Measurements from ENCODE around the gene SLC25A33. TPM values are rescaled to one million over a fixed set of nuclear protein-coding genes. Genes with fewer than 3 reads are reported as not detected.
"Not testable (repeated sequence)": the region's sequence is repeated elsewhere in the genome, so short reads cannot be mapped to it uniquely, and the experiment has no call there.

The SLC25A33 gene
- total RNA-seq, result 1 to 10 TPM; 5.6 TPM
- long read RNA-seq, transcript SLC25A33-201 (7 exons, 3,854 nt), result major isoform, 9 of 17 reads
- long read RNA-seq, partial matches to known transcripts, result 1 of 17 reads
- long read RNA-seq, other reads (novel, unspliced or antisense), result 7 of 17 reads

GRCh38 chr1:9539165-9539828 is at the start of gene SLC25A33:
Gene SLC25A33, plus strand, starts transcription at chr1:9539465. Its CDS starts 227 bp downstream, at chr1:9539692.
- DNase-seq (peak; percentile 97 to 98), ATAC-seq (peak; percentile 87)
- intact Hi-C loops (cut with DNase I, micrococcal nuclease), result no loop called here

DNA sequence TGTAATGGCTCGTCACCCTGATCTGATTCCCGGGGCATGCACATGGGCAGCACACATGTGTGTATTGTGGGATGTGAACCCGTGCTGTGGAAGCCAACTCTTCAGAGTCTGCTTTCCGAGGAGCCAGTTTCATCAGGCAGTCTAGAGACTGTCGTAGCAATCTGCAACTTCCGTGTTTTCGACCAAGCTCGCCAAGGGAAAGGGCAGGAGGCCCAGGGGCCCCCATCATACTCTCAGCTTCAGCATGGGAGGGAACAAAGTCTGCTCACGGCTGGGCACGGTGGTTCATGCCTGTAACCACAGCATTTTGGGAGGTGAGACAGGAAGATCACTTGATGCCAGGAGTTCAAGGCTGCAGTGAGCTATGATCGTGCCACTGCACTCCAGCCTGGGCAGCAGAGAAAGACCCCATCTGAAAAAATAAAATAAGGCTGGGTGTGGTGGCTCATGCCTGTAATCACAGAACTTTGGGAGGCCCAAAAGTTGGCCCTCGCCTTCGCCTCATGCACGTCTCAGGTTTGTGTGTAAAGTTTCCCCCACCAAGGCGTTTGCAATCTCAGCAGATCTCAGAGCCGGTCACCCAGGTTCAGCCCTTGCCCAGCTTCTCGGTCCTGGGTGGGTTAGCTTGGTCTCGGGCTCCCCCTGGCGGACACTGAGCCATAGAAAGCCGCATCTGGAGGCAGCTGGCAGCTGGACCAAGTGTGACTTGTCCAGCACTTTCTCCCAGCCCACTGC is 48.5 kb upstream of the SLC25A33 start:
- intact Hi-C loops (cut with DNase I, micrococcal nuclease), result loop anchor here in 1 of 2 donors (5.0 to 10.0 kb wide), 2 partner anchors 82 to 206 kb away; no protein-coding TSS in a partner anchor
- DNase-seq (peak; percentile 78 to 95), ATAC-seq (peak; percentile 96)

DNA sequence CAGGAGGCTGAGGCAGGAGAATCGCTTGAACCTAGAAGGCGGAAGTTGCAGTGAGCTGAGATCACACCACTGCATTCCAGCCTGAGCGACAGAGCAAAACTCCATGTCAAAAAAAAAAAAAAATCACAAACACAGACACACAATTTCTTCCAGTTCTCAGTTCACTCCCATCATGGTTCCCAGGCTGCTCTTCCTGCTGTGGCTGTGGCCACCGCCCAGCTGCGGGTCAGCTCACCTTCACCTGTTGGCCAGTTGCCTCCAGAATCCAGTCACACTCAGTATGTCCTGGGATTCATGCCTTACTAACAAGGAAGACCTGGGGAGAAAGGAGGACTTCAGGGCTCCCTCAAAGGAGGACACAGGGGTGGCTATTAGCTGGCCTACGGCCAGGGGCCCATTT is 45.9 kb upstream of the SLC25A33 start:
- DNase-seq (no peak), ATAC-seq (no peak)
- intact Hi-C loops (cut with DNase I, micrococcal nuclease), result loop anchor here in 1 of 2 donors (5.0 to 10.0 kb wide), 2 partner anchors 79 to 209 kb away; no protein-coding TSS in a partner anchor

- intact Hi-C loops (cut with DNase I, micrococcal nuclease), result loop anchor here in 1 of 2 donors (5.0 to 10.0 kb wide), 2 partner anchors 77 to 210 kb away; no protein-coding TSS in a partner anchor
- DNase-seq, result peak in 1 of 2 donors; percentile 65
- peak; percentile 69 for ATAC-seq
Measured at GRCh38 chr1:9494936-9495758, 44.1 kb upstream of the SLC25A33 start.

- intact Hi-C loops (cut with DNase I, micrococcal nuclease), result loop anchor here in 1 of 2 donors (10.0 kb wide), 1 partner anchor 211 kb away; no protein-coding TSS in a partner anchor
- DNase-seq, result no peak
- no peak for ATAC-seq
Measured at GRCh38 chr1:9495854-9496374, 43.4 kb upstream of the SLC25A33 start.

DNA sequence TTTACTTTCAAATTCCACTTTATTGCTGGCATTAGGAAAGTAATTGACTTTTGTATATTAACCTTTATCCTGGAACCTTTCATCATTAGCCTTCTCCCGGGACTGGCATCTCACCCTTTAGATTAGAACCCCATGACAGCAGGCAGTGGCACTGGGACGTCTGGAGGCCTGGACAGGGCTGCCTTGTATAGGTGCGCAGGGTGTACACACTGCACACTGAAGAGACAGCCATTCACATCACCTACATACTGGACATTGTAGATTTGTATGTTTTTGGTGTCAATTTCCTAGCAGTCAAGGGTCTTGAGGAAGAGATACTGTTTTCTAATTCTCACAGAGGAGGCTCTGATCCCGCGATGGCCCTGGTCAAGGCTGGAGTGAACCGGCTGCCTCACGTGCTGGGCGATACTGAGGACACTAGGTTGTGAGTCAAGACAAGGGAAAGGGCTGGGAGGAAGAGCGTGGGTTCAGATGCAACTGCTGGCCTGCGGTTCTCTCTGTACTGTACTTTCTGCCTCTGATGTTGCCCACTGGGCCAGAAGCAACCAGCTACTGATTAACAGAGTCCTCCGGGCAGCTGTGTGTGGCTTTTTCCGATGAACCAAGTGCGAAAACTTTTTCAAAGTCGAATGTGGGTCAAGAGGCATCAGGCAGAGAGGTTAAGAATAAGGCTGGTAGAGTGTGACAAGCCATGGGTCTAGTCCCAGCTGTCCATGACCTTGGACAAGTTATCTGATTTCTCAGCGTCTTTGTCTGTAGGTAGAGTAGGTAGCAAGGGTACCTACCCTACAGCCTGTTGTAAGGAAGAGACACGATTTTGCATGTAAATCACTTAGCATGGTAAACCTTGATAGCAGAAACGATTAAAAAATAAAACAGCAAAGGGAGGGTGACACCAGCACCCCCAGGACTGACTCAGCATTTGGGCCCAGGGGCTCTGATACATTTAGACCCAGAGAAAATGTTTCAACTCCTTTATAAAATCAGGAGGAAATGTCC is 38.2 kb upstream of the SLC25A33 start:
- no peak for ATAC-seq
- intact Hi-C loops (cut with DNase I, micrococcal nuclease), result no loop called here
- no peak for DNase-seq

DNA sequence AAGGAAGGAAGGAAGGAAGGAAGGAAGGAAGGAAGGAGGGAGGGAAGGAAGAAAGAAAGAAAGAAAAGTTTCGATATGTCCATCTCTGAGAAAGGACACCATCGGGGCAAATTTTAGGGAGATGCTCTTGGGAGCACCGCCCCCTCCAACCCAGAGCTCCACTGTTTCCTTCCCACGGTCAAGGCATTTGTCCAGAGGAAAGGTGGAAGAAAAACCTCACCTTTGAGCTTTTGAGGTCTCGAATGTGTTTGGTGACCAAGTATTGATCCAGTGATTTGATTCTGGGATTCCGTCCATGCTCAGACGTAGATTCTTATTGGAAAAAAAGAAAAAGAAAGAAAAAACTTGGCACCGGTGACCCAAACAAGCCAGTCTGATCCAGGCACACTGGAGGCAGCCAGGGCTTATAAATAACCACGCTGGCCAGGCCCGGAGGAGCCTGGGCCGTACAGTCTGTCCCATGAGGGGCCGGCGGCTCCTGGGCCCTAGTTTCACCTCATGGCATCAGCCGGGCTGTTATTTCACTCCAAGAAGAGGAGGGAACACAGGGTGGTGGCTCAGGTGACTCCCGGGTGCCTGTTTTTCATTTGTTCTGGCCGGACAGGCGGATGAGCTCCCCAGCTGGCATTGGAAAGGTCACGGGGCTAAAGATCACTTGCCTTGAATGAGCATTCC is 36.1 kb upstream of the SLC25A33 start:
- ATAC-seq (no peak), DNase-seq (no peak)
- intact Hi-C loops (cut with DNase I, micrococcal nuclease), result no loop called here

GRCh38 chr1:9505143-9505542 is 34.1 kb upstream of the SLC25A33 start:
- ATAC-seq, result no peak
- no peak for DNase-seq
- intact Hi-C loops (cut with DNase I, micrococcal nuclease), result no loop called here

GRCh38 chr1:9506901-9507300 is 32.4 kb upstream of the SLC25A33 start:
- ATAC-seq (no peak), DNase-seq (no peak)
- intact Hi-C loops (cut with DNase I, micrococcal nuclease), result no loop called here

- DNase-seq, result no peak
- ATAC-seq, result no peak
- intact Hi-C loops (cut with DNase I, micrococcal nuclease), result no loop called here
Measured at GRCh38 chr1:9510130-9510529, 29.1 kb upstream of the SLC25A33 start.

- ATAC-seq; DNase-seq; intact Hi-C loops (cut with DNase I, micrococcal nuclease): not testable (repeated sequence)
Measured at GRCh38 chr1:9515550-9515949, 23.7 kb upstream of the SLC25A33 start.

DNA sequence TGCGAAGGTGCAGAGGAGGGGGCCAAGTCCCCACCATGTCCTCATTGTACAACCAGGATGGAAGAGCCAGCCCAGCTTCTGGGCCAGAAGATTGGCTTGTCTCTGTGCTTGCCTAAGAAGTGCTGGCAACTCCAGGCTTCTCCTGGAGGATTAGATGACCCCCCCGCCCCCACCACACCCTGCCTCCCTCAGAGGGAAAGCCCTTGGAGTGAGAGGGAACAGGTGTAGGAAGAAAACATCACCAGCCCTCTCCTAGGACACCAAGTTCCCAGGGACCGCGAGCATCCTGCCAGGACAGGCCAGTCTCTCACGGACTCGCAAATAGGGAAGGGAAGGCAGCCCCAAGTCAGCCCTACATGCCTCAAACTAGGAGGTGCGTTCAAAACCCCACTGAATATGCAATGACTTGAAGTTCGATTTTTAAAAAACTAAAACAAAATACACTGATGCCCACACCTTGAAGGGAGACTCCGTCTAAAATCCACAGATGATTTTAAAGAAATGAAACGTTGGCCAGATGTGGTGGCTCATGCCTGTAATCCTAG is 20.7 kb upstream of the SLC25A33 start:
- ATAC-seq, result no peak

GRCh38 chr1:9520411-9520810 is 18.9 kb upstream of the SLC25A33 start:
- DNase-seq (no peak), ATAC-seq (no peak)
- intact Hi-C loops (cut with DNase I, micrococcal nuclease), result no loop called here

More for the DNA sequence above, 20.7 kb upstream of the SLC25A33 start:
- intact Hi-C loops (cut with DNase I, micrococcal nuclease), result no loop called here
- DNase-seq, result no peak

DNA sequence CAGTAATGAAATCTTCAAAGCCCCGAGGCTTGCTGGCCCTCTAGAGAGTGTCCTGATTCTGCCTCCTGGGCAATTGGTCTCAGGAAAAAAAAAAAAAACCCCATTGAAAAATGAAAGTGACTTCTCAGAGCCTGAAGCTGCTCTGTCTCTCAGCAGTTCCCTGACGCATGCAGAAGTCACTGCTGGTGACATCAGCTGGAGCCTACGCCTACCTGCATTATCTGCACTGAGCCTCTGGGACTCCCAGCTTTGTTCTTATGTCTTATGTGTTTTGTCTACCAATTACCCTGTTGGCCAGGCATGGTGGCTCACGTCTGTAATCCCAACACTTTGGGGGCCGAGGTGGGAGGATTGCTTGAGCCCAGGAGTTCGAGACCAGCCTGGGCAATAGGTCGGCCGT is 10.1 kb upstream of the SLC25A33 start:
- intact Hi-C loops (cut with DNase I, micrococcal nuclease), result no loop called here
- ATAC-seq, result peak; percentile 69
- no peak for DNase-seq

DNA sequence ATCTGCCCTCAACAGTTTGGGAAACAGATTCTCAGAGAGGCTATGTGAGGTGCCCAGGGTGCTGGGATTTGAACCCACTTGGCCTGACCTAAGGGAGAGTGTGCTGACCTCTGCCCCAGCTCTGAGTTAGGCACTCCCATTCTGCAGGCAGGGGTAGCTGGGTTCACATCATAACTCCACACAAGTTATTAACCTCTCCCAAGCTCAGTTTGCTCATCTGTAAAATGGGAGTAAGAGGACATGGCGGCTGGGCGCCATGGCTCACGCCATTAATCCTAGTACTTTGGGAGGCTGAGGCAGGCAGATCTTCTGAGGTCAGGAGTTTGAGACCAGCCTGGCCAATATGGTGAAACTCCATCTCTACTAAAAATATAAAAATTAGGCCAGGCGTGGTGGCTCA is 8.9 kb upstream of the SLC25A33 start:
- DNase-seq (no peak), ATAC-seq (no peak)
- intact Hi-C loops (cut with DNase I, micrococcal nuclease), result no loop called here

DNA sequence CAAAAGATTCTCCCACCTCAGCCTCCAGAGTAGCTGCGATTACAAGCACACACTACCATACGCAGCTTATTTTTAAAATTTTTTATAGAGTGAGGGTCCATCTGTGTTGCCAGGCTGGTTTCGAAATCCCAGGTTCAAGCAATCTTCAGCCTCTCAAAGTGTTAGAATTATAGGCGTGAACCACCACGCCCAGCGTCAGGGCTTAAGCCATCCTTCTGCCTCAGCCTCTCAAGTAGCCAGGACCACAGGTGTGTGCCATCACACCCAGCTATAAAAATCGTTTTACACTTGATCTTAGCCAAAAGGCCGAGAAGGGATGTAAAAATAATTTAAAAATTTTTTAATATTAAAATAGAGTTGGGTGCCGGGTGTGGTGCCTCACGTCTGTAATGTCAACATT is 4.3 kb upstream of the SLC25A33 start:
- ATAC-seq (no peak), DNase-seq (peak in 1 of 2 donors; percentile 36)
- intact Hi-C loops (cut with DNase I, micrococcal nuclease), result no loop called here

GRCh38 chr1:9536301-9536700 is 3.0 kb upstream of the SLC25A33 start:
- ATAC-seq (no peak), DNase-seq (no peak)
- intact Hi-C loops (cut with DNase I, micrococcal nuclease), result no loop called here
